HG03558 (cell line): ENCODE data around the gene CDH8.
"Not testable (repeated sequence)": the region's sequence is repeated elsewhere in the genome, so short reads cannot be mapped to it uniquely, and the experiment has no call there.

ENCODE experiments used
- ATAC-seq: cut with Tn5 transposase; IDR thresholded peaks from one replicate; pipeline ENCODE4 v1.9.1; 2021; ENCODE audit warnings: moderate number of reproducible peaks; ENCODE audit not compliant: unreplicated experiment; ENCODE audit errors: extremely low read depth

The CDH8 gene

GRCh38 chr16:61801217-61801616 lies 235.0 kb downstream of the CDH8 start:
- ATAC-seq = not testable (repeated sequence)

GRCh38 chr16:61798741-61799140 lies 237.5 kb downstream of the CDH8 start:
- no peak for ATAC-seq

GRCh38 chr16:61797961-61798507 lies 238.2 kb downstream of the CDH8 start:
- no peak for ATAC-seq

- no peak for ATAC-seq
Observed at GRCh38 chr16:61797296-61797795, 238.9 kb downstream of the CDH8 start.

- no peak for ATAC-seq
Observed at GRCh38 chr16:61792194-61792909, 243.9 kb downstream of the CDH8 start.

- ATAC-seq = no peak
Observed at GRCh38 chr16:61791464-61791863, 244.8 kb downstream of the CDH8 start.

- not testable (repeated sequence) for ATAC-seq
Observed at GRCh38 chr16:61781855-61782254, 254.4 kb downstream of the CDH8 start.

- no peak for ATAC-seq
Observed at GRCh38 chr16:61780161-61780560, 256.1 kb downstream of the CDH8 start.

- no peak for ATAC-seq
Observed at GRCh38 chr16:61770301-61770700, 265.9 kb downstream of the CDH8 start.

- ATAC-seq = no peak
Observed at GRCh38 chr16:61763991-61764390, 272.2 kb downstream of the CDH8 start.

- no peak for ATAC-seq
Observed at GRCh38 chr16:61763013-61763412, 273.2 kb downstream of the CDH8 start.

- ATAC-seq = no peak
Observed at GRCh38 chr16:61730997-61731396, 305.2 kb downstream of the CDH8 start.

GRCh38 chr16:61726701-61727100 lies 309.5 kb downstream of the CDH8 start:
- no peak for ATAC-seq

- no peak for ATAC-seq
Observed at GRCh38 chr16:61726125-61726524, 310.1 kb downstream of the CDH8 start.

- no peak for ATAC-seq
Observed at GRCh38 chr16:61721544-61721943, 314.7 kb downstream of the CDH8 start.

- ATAC-seq = no peak
Observed at GRCh38 chr16:61715393-61715792, 320.8 kb downstream of the CDH8 start.

GRCh38 chr16:61713787-61714186 lies 322.5 kb downstream of the CDH8 start:
- no peak for ATAC-seq

GRCh38 chr16:61699640-61700039 lies 336.6 kb downstream of the CDH8 start:
- not testable (repeated sequence) for ATAC-seq

- ATAC-seq = no peak
Observed at GRCh38 chr16:61684541-61684940, 351.7 kb downstream of the CDH8 start.

GRCh38 chr16:61681673-61682072 lies 354.6 kb downstream of the CDH8 start:
- ATAC-seq = no peak

- ATAC-seq = no peak
Observed at GRCh38 chr16:61681124-61681523, 355.1 kb downstream of the CDH8 start.

GRCh38 chr16:61678182-61678581 lies 358.1 kb downstream of the CDH8 start:
- ATAC-seq = no peak
